Measurements from ENCODE around the gene CACHD1. TPM values are rescaled to one million over a fixed set of nuclear protein-coding genes. Genes with fewer than 3 reads are reported as not detected.

The CACHD1 gene
- total RNA-seq, 4 donors from 2014 or later, result 6.9 to 14.7 (median 11.6) TPM

DNA sequence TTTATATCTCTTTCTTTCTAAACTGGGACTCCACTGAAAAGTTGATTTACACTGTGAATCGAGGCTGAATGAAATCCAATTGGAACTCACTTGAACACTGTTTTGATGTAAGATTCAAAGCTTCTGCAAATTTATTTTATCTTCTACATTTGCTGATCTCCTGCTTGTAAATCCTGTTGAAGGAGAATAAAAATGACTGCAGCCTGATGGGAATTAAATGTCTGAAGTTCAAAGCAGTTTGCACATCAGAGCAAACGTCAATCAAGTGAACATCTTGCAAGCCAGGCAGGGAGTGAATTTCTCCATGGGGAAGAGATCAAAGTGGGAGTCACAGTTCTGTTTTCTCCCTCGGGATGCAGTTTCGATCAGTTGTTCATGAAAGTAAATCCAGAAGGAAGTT, 127.2 kb downstream of the CACHD1 start:
- TF ChIP-seq EP300 (IDR thresholded peaks at IDR 0.05) (no peak), POLR2AphosphoS5 (IDR thresholded peaks at IDR 0.05) (no peak), POLR2A (IDR thresholded peaks at IDR 0.05) (no peak)
- TF ChIP-seq, protein P1, sequence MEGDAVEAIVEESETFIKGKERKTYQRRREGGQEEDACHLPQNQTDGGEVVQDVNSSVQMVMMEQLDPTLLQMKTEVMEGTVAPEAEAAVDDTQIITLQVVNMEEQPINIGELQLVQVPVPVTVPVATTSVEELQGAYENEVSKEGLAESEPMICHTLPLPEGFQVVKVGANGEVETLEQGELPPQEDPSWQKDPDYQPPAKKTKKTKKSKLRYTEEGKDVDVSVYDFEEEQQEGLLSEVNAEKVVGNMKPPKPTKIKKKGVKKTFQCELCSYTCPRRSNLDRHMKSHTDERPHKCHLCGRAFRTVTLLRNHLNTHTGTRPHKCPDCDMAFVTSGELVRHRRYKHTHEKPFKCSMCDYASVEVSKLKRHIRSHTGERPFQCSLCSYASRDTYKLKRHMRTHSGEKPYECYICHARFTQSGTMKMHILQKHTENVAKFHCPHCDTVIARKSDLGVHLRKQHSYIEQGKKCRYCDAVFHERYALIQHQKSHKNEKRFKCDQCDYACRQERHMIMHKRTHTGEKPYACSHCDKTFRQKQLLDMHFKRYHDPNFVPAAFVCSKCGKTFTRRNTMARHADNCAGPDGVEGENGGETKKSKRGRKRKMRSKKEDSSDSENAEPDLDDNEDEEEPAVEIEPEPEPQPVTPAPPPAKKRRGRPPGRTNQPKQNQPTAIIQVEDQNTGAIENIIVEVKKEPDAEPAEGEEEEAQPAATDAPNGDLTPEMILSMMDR (IDR thresholded peaks at IDR 0.05), result no peak
- H3K27me3 ChIP-seq, result no peaks in the 10 kb centered on the region
- H3K36me3 ChIP-seq, result no peaks in the 10 kb centered on the region
- WGBS, result 55% methylated on average over 4 of the region's 4 CpGs
- H3K9me3 ChIP-seq, result no peaks in the 10 kb centered on the region
- no peak overlapping the region for H3K27ac ChIP-seq
- DNase-seq (ENCODE audit: low spot score in 2 of 2), result no peak
- H3K4me3 ChIP-seq, result no peak overlapping the region
- peaks cover 10% of the 10 kb centered on the region for H3K4me1 ChIP-seq

DNA sequence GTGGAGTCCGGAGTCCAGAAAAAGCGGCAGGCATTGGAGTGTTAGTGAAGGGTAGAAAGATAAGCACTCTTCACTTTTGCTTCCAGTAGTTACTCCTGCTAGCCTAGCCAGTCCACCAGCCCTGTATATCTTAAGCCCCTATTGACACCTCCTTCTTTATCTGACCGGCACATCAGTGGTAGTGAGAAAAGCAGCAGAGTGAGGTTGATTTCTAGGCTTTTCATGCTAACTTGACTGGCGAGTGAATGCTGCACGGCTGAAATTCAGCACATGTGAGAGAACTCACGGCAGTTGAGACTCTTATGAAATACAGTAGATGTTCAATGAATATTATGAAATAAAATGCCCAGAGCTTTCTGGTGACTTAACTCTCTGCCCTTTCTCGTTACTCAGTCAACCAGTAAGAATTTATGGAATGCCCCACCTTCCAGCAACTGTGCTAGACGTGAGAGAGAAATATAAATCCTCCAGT, 128.2 kb downstream of the CACHD1 start:
- Histone ChIP-seq H3K27me3 (no peaks in the 10 kb centered on the region), H3K4me1 (peaks cover 10% of the 10 kb centered on the region), H3K36me3 (no peaks in the 10 kb centered on the region), H3K4me3 (no peak overlapping the region), H3K27ac (no peak overlapping the region), H3K9me3 (no peaks in the 10 kb centered on the region)
- no peak for TF ChIP-seq EP300 (IDR thresholded peaks at IDR 0.05)
- no peak for TF ChIP-seq POLR2AphosphoS5 (IDR thresholded peaks at IDR 0.05)
- DNase-seq (ENCODE audit: low spot score in 2 of 2), result no peak
- WGBS, result 87% methylated on average over 8 of the region's 8 CpGs

DNA sequence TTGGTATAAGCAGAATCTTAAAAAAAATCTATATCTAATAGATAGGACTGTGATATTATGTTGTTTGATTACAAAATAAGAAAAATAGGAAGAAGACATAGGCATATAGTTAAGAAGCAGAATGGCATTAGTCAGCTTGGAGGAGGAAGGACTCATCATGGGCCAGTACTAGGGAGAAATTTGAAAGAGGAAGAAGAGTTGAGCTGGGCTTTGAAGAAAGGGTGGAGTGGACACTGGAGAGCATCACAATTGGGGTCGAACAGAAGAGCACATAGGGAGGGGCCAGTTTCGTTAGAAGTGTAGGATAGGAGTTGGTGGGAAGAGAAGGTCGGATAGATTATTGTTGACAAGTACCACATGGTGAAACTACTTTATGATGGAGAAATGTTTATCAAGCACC, 129.3 kb downstream of the CACHD1 start:
- WGBS, result 80% methylated on average over 3 of the region's 3 CpGs
- peaks cover 4% of the 10 kb centered on the region for H3K36me3 ChIP-seq
- no peak overlapping the region for H3K27ac ChIP-seq
- H3K4me3 ChIP-seq, result no peak overlapping the region
- DNase-seq (ENCODE audit: low spot score in 2 of 2), result no peak
- no peaks in the 10 kb centered on the region for H3K27me3 ChIP-seq
- TF ChIP-seq, protein P1 (IDR thresholded peaks at IDR 0.05), result no peak
- no peak for TF ChIP-seq POLR2A (IDR thresholded peaks at IDR 0.05)
- TF ChIP-seq EP300 (IDR thresholded peaks at IDR 0.05), result no peak
- TF ChIP-seq POLR2AphosphoS5 (IDR thresholded peaks at IDR 0.05), result no peak
- peaks cover 10% of the 10 kb centered on the region for H3K4me1 ChIP-seq
- H3K9me3 ChIP-seq, result no peaks in the 10 kb centered on the region

DNA sequence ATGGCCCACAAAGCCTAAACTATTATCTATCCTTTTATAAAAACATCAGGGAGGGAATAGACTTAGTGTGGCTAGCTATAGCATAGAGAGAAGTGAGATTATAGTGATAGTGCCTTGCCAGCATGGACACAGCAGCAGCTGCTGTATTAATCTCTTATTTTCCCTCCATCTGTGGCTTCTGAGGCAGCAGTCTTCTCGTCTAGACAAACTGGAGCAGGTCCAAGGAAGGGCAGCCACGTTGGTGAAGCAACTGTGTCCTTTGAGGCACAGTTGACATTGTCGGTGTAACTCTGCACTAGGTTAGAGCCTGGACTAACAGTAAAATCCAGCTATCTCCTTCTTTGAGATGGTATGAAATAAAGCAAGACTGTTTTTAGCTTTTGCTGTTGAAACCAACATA, 131.3 kb downstream of the CACHD1 start:
- TF ChIP-seq, protein P1 (IDR thresholded peaks at IDR 0.05), result no peak
- TF ChIP-seq POLR2A (IDR thresholded peaks at IDR 0.05), result no peak
- TF ChIP-seq EP300 (IDR thresholded peaks at IDR 0.05), result no peak
- TF ChIP-seq POLR2AphosphoS5 (IDR thresholded peaks at IDR 0.05), result no peak
- no peak overlapping the region for H3K4me3 ChIP-seq
- H3K4me1 ChIP-seq, result peaks cover 9% of the 10 kb centered on the region
- peaks cover 4% of the 10 kb centered on the region for H3K36me3 ChIP-seq
- WGBS, result 40% methylated on average over 3 of the region's 3 CpGs
- no peaks in the 10 kb centered on the region for H3K9me3 ChIP-seq
- H3K27ac ChIP-seq, result no peak overlapping the region
- no peak for DNase-seq (ENCODE audit: low spot score in 2 of 2)
- H3K27me3 ChIP-seq, result no peaks in the 10 kb centered on the region

DNA sequence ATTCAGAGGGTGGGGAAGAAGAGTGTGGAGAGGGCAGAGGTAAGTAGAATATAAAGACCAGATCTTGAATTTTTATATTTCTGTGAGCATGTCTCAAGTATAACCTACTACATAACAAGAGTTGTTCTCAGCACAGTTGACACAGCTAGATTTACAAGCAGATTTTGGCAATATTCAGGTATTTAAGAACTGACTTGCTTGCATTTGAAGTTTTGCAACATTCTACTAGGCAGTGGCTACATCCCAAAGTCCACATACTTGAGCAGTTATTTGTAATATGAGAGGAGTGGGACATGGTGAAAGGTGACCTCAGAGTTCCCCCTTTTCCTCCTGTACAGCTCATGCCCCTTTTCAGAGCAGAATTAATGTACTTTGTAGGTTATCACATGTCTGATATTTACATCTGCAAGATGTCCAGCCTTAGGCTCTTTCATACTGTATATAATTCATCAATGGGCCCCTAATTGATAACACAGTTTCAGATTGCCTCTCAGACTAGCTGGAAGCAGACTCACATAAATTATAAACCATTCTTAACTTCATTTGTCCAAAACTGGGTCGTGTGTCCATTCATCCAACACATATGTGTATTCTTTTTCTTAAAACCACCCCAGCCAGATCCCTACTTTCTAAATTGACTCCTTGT, 138.2 kb downstream of the CACHD1 start:
- Histone ChIP-seq H3K9me3 (peaks cover 6% of the 10 kb centered on the region), H3K36me3 (peaks cover 20% of the 10 kb centered on the region), H3K27ac (no peak overlapping the region), H3K4me3 (no peak overlapping the region), H3K27me3 (no peaks in the 10 kb centered on the region), H3K4me1 (no peaks in the 10 kb centered on the region)
- TF ChIP-seq POLR2A (IDR thresholded peaks at IDR 0.05) (no peak), EP300 (IDR thresholded peaks at IDR 0.05) (no peak), POLR2AphosphoS5 (IDR thresholded peaks at IDR 0.05) (no peak)
- TF ChIP-seq, protein P1 (IDR thresholded peaks at IDR 0.05), result no peak
- DNase-seq (ENCODE audit: low spot score in 2 of 2), result no peak
- WGBS, result 46% methylated on average over 1 of the region's 1 CpG
